GM12891 (cell line): Measurements from ENCODE around the gene MRPL40.

Experiments used
- DNase-seq: peaks from one replicate; pipeline ENCODE4 v3.0.0; 2011; ENCODE audit warnings: low spot score; ENCODE audit not compliant: insufficient read length
- FAIRE-seq: peaks from 2 replicates; lab custom pipeline; 2011; peaks lifted over from hg19 to GRCh38; lab: Jason Lieb, UNC
- PAX5 ChIP-seq: IDR thresholded peaks from 2 replicates; pipeline ENCODE4 v1.6.1; 2011; ENCODE audit warnings: low read length, moderate library complexity, mild to moderate bottlenecking; ENCODE audit not compliant: insufficient read depth, severe bottlenecking
- POLR2A ChIP-seq: IDR thresholded peaks from 2 replicates; pipeline ENCODE4 v1.6.1; 2011; ENCODE audit warnings: low read depth, low read length, control low read depth
- POLR2AphosphoS5 ChIP-seq: IDR thresholded peaks from 2 replicates; pipeline ENCODE4 v1.6.1; 2011; ENCODE audit warnings: low read depth, low read length, control low read depth
- POU2F2 ChIP-seq: IDR thresholded peaks from 2 replicates; pipeline ENCODE4 v1.6.1; 2011; ENCODE audit warnings: low read depth, mild to moderate bottlenecking, control low read depth, low read length, moderate library complexity
- SPI1 ChIP-seq: IDR thresholded peaks from 2 replicates; pipeline ENCODE4 v1.6.1; 2011; ENCODE audit warnings: low read depth, low read length, control low read depth
- TAF1 ChIP-seq: IDR thresholded peaks from 2 replicates; pipeline ENCODE4 v1.6.1; 2011; ENCODE audit warnings: low read depth, low read length, control low read depth

The MRPL40 gene

DNA sequence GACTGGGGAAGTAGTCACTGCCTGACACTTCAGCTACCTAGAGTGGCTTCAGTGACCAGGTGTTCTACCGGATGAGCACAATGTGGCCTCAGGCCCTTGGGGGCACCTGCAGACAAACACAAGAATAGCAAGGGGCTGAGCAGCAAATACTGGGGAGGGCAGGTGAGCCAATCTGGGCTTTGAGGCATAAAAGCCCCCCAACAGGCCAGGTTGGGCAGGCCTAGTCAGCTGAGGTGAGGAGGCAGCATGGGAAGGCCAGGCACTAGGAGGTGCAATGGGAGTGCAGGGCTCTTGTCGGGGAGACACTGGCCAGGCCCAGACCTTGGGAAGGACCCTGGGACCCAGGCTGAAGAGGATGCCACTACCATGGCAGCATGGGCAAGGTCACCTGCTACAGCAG lies 37.7 kb downstream of the MRPL40 start:
- DNase-seq (no peak), FAIRE-seq (no peak)
- TF ChIP-seq TAF1 (no peak), SPI1 (no peak), PAX5 (no peak), POU2F2 (no peak), POLR2A (no peak), POLR2AphosphoS5 (no peak)

DNA sequence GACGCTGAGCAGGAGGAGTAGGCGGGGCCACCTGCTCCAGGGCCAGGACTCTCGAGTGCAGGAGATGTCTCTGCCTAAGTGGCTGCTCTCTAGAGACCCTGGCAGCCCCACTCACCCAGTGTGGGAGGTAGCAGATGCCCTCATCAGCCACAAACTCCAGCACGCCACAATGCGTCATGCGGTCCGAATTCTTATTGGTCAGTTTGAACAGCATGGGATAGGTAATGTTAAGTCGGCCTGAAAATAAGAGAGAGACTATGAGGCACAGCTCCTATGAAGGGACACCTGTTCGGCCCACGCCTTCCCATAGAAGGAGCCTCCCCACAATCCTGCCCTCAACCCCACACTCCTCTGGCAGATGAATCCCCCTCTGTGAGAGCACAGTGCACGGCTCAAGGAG lies 39.2 kb downstream of the MRPL40 start:
- DNase-seq, result no peak
- TF ChIP-seq PAX5 (no peak), POU2F2 (no peak), POLR2A (no peak), TAF1 (no peak), SPI1 (no peak), POLR2AphosphoS5 (no peak)
- FAIRE-seq, result no peak

DNA sequence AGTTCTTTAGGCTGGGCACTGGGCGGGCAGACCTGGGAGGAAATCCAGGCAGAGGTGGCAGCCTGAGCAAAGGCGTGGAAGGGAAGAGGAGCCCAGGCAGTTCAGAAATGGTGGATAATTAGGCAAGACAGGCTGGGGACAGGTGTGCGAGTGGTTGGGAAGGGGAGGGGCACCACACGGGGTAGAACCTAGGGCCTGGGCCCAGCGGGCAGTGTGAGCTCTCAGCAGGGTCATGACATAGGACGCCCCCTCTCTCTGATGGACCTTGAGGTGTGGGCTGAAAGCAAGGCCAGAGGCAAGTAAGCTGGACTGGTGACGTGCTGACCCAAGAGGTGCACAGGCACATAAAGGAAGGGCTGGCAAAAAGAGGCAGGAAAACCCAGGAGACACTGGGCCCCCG lies 39.9 kb downstream of the MRPL40 start:
- TF ChIP-seq POU2F2 (no peak), POLR2A (no peak), POLR2AphosphoS5 (no peak), TAF1 (no peak), PAX5 (no peak), SPI1 (no peak)
- FAIRE-seq (no peak), DNase-seq (no peak)

DNA sequence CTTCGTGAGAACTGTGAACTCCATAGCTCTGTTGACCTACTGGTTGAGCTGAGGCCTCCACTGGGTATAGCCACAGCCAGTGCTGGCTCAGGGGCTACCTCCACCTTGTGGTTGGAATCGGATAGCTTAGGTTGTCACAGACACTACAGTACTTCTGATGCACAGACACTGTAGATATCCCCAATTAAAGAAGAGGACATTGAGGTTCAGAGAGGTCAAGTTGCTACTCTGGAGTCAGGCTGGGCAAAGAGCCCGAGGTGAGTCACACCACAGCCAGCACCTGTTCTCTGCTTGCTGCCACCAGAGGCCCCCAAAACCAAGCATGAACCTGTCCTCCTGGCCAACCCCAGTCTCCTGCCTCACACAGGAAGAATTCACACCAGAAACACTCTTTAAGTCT lies 41.2 kb downstream of the MRPL40 start:
- FAIRE-seq (no peak), DNase-seq (no peak)
- TF ChIP-seq POLR2AphosphoS5 (no peak), TAF1 (no peak), POLR2A (no peak), POU2F2 (no peak), PAX5 (no peak), SPI1 (no peak)

DNA sequence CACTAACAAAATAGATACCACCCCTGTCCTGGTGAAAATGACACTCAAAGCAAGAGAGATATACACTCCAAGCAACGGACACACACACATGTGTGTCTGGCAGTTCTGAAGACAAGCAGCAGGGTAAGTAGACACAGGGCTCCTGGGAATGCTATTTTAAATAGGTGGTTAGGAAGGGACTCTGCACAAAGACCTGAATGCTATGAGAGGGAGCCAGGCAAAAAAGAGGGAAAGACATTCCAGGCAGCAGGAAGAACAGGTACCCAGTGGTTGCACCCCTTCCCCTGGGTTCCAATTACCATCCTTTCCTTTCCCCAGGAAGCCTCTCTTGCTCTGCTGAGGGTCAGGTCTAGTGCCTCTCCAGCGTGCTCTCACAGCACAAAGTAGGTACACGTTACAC lies 43.7 kb downstream of the MRPL40 start:
- TF ChIP-seq PAX5 (no peak), TAF1 (no peak), SPI1 (no peak), POLR2AphosphoS5 (no peak), POLR2A (no peak), POU2F2 (no peak)
- no peak for FAIRE-seq

DNA sequence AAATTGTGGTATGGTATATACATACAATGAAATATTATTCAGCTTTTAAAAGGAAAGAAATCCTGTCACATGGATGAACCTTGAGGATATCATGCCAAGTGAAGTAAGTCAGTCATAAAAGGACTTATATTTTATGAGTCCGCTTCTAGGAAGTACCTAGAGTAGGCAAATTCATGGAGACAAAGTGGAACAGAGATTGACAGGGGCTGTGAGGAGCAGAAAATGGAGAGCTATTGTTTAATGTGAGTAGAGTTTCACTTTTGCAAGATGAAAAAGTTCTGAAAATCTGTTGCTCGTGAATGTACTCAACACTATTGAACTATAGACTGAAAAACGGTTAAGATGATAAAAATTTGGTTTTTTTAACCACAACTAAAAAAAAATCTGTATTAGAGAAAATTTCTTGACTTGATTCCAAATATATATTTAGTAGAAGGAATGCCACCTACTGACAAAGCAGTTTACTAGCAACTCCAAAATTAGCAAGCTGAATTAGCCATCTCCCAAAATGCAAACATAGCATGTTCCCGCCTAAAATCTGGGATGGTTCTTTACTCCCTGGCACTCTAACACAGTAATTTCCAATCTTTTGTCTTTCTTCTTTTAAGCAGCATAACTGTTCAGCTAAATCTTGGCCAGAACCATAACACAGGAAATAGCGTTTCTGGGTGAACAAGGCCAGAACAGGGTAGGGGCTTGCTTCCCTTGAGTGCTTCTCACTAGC lies 45.1 kb downstream of the MRPL40 start:
- FAIRE-seq (peak; percentile 64), DNase-seq (no peak)
- TF ChIP-seq POLR2AphosphoS5, result no peak
- TF ChIP-seq SPI1, result no peak
- TF ChIP-seq POU2F2, result no peak
- TF ChIP-seq TAF1, result no peak
- TF ChIP-seq POLR2A, result no peak
- TF ChIP-seq PAX5, result no peak

More for the DNA sequence above, 43.7 kb downstream of the MRPL40 start:
- no peak for DNase-seq

DNA sequence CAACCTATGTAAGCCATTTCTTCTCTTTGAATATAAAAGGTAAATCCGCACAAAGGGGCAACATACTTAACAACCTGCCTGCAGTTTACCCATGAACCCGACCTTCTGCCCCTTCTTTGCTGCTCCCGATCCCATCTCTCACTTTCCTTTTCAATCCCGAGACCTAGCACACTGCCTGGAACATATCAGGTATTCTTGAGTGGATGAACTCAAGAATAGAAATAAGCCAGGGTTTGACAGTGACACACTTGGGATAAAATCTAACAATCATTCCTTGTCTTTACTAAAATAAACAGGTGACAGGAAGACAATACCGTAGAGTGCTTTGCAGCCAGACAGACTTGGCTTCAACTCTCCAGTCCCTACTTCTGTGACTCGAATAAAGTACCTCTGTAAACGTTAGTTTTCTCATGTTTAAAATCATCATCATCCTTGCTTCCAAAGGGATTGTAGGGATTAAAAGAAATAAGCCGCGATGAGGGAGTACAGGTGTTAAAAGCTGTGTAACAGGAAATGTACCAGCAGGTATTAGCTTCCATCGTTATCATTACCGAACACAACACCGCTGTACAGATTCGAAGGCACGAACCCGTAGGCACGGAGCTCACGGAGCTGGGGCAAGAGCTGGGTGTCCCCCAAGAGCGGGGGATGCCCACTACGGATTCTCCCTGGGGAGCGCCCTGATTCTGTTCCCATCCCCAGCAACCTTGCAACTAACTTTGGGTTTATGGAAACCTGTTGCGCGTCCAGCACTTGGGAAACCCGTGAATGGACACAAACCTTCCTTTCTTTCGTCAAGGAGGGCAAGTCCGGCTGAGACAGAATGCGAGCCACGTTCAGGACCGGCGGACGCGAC lies 45.9 kb downstream of the MRPL40 start:
- TF ChIP-seq SPI1 (no peak), PAX5 (no peak), POLR2AphosphoS5 (no peak), POLR2A (no peak), TAF1 (no peak), POU2F2 (no peak)
- FAIRE-seq, result peak; percentile 57
- DNase-seq, result no peak

DNA sequence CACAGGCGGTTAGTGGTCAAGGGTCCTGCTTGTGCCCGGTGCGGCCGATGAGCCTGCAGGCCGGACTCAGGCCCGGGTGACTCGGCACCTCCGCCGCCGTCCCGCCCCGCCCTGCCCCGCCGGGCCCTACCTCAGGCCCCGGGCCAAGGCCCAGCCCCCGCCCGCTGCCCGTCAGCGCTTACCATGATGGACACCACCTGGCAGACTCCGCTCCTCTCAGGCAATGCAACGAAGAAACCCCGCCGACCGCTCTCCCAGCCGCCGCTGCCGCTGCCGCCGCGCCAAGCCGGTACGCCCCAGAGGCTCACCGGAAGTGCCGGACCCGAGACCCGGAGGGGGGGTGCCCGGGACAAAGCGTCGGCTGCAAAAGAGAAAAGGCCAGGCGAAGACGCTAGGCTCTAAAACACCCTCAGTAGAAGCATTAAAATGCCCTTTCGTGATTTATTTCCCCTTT lies 46.6 kb downstream of the MRPL40 start, which contains the start of gene UFD1:
Gene UFD1 (minus strand): TSS at position 293 of the 454 bp plus-strand sequence. CDS start 108 bp downstream, at position 185.
- TF ChIP-seq SPI1, result no peak
- TF ChIP-seq POLR2AphosphoS5, result peak; percentile 58; the same call in 1 of the 2 replicates
- TF ChIP-seq TAF1, result peak; percentile 46; the same call in 1 of the 2 replicates
- TF ChIP-seq POLR2A, result peak; percentile 67
- no peak for TF ChIP-seq PAX5
- 0 out of 2 replicates have a peak, but pooled peaks have one; percentile 23 for TF ChIP-seq POU2F2
- FAIRE-seq (no peak), DNase-seq (peak; percentile 79)

DNA sequence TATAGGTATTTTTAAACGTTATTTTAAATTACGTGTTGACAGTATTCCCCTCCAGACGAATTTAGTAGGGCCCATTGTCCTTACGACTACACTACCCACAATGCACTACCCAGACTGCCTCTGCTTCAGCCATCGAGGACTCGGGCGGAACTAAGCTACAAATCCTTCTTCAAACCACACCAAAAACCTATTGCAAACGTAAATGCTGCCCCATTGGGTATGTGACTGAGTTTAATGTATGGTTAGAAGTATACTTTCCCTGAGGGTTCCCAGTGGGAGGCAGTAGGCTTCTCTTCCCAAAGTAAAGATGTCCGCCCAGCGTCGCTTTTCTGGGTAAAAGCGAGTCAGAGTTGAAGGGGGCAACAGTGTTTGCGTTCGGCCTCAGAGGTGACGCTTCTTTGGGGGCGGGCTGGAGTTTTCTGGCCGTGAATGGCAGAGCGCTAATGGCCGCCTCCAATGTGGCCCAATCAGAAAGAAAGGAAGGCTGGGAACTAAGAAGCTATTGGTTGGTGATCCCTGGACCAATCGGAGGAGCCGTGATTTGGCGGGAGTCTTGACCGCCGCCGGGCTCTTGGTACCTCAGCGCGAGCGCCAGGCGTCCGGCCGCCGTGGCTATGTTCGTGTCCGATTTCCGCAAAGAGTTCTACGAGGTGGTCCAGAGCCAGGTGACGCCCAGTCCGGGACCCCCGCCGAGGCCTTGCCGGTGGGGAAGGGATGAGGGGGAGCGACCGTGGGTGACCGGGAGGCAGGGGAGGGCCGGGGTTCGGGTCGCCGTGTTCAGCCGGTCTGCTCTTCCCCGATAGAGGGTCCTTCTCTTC lies 47.2 kb downstream of the MRPL40 start, which contains the start of gene CDC45:
Gene CDC45 (plus strand): TSS at position 566 of the 818 bp plus-strand sequence. CDS start 49 bp downstream, at position 615.
- DNase-seq (peak; percentile 95), FAIRE-seq (peak; percentile 89)

More for the DNA sequence above, 47.2 kb downstream of the MRPL40 start, which contains the start of gene CDC45:
- TF ChIP-seq POLR2A (no peak), POU2F2 (no peak), SPI1 (no peak), PAX5 (no peak), POLR2AphosphoS5 (no peak), TAF1 (no peak; the same call in 1 of the 2 replicates)
